ENCODE data around the gene PLEKHA1.

GRCh38 chr10:122373108-122373507 is 1.4 kb upstream of the PLEKHA1 start:
- TF ChIP-seq EP300 (IDR thresholded peaks at IDR 0.05), result no peak
- no peak for TF ChIP-seq POLR2AphosphoS5 (IDR thresholded peaks at IDR 0.05)
- TF ChIP-seq CTCF (IDR thresholded peaks at IDR 0.05), result no peak
